ENCODE measurements around the gene INTS15.
"Not testable (repeated sequence)": the region's sequence is repeated elsewhere in the genome, so short reads cannot be mapped to it uniquely, and the experiment has no call there.

Gene INTS15

GRCh38 chr7:6577369-6578113 is 12.3 kb upstream of the INTS15 start, which contains the start of gene ZDHHC4:
ZDHHC4 (plus strand) TSS chr7:6577454; CDS start chr7:6580562, 3,108 bp downstream.
- peak within 1 kb of the TSS; percentile 83 for H3K4me3 ChIP-seq (ENCODE audit: control insufficient read depth, low read depth, low read length)
- no peak for TF ChIP-seq CTCF (IDR thresholded peaks at IDR 0.05; ENCODE audit: control insufficient read depth, insufficient read depth, low read depth, low read length, missing control alignments)
- no peak for DNase-seq (ENCODE audit: low read depth)

GRCh38 chr7:6578114-6579084 is 11.4 kb upstream of the INTS15 start:
- peak overlapping the region; percentile 83 for H3K4me3 ChIP-seq (ENCODE audit: control insufficient read depth, low read depth, low read length)
- DNase-seq (ENCODE audit: low read depth): no peak
- no peak for TF ChIP-seq CTCF (IDR thresholded peaks at IDR 0.05; ENCODE audit: control insufficient read depth, insufficient read depth, low read depth, low read length, missing control alignments)

GRCh38 chr7:6579446-6579845 is 10.4 kb upstream of the INTS15 start:
- DNase-seq (ENCODE audit: low read depth): no peak
- H3K4me3 ChIP-seq (ENCODE audit: control insufficient read depth, low read depth, low read length): no peak overlapping the region
- TF ChIP-seq CTCF (IDR thresholded peaks at IDR 0.05; ENCODE audit: control insufficient read depth, insufficient read depth, low read depth, low read length, missing control alignments): peak; percentile 25

- DNase-seq (ENCODE audit: low read depth); H3K4me3 ChIP-seq (ENCODE audit: control insufficient read depth, low read depth, low read length): not testable (repeated sequence)
These were observed 3.9 kb upstream of the INTS15 start for GRCh38 chr7:6585746-6586432.

- no peak for DNase-seq (ENCODE audit: low read depth)
- TF ChIP-seq CTCF (IDR thresholded peaks at IDR 0.05; ENCODE audit: control insufficient read depth, insufficient read depth, low read depth, low read length, missing control alignments): no peak
- H3K4me3 ChIP-seq (ENCODE audit: control insufficient read depth, low read depth, low read length): no peak overlapping the region
These were observed 1.3 kb upstream of the INTS15 start for GRCh38 chr7:6588566-6588965.

- peak overlapping the region; percentile 21 for H3K4me3 ChIP-seq (ENCODE audit: control insufficient read depth, low read depth, low read length)
- TF ChIP-seq CTCF (IDR thresholded peaks at IDR 0.05; ENCODE audit: control insufficient read depth, insufficient read depth, low read depth, low read length, missing control alignments): no peak
- DNase-seq (ENCODE audit: low read depth): no peak
These were observed 531 bp upstream of the INTS15 start for GRCh38 chr7:6589151-6589828.

All from AG09309 (cell line).